Heart left ventricle (tissue), 16 donors: ENCODE results near the gene C6orf47. TPM values are rescaled to one million over a fixed set of nuclear protein-coding genes. Genes with fewer than 3 reads are reported as not detected.

Source experiments
- ATAC-seq, 4 donors: fragments of 200-7000 bp; cut with Tn5 transposase; one replicate each; pipeline ENCODE4 v1.9.1; 2020 to 2022; ENCODE audit warnings: moderate library complexity in 4 of 4, mild to moderate bottlenecking in 3 of 4, moderate number of reproducible peaks in 1 of 4
- DNase-seq, 5 donors: peaks; one replicate each; pipeline ENCODE4 v3.0.0-alpha.2; 2020
- H3K27ac ChIP-seq, 12 donors: fragments of 200-600 bp; sonication (generic) in 4 of 12; one replicate each; pipeline versions ENCODE4 v1.5.0 to v1.8.0; 2016 to 2022; ENCODE audit warnings: mild to moderate bottlenecking in 2 of 12
- H3K27me3 ChIP-seq, 9 donors: fragments of 200-600 bp; sonication (generic) in 2 of 9; one replicate each; pipeline versions ENCODE4 v1.5.1 to v1.8.0; 2016 to 2022; ENCODE audit warnings: mild to moderate bottlenecking in 3 of 9
- H3K36me3 ChIP-seq, 9 donors: fragments of 200-600 bp; sonication (generic) in 2 of 9; one replicate each; pipeline versions ENCODE4 v1.5.0 to v1.8.0; 2018 to 2022; ENCODE audit warnings: mild to moderate bottlenecking in 2 of 9
- H3K4me1 ChIP-seq, 12 donors: fragments of 200-600 bp; sonication (generic) in 4 of 12; one replicate each; pipeline versions ENCODE4 v1.5.0 to v1.8.0; 2016 to 2022; ENCODE audit warnings: mild to moderate bottlenecking in 3 of 12
- H3K4me3 ChIP-seq, 12 donors: fragments of 200-600 bp; sonication (generic) in 4 of 12; one replicate each; pipeline versions ENCODE4 v1.5.0 to v1.8.0; 2017 to 2022; ENCODE audit warnings: mild to moderate bottlenecking in 9 of 12, moderate library complexity in 4 of 12
- H3K9me3 ChIP-seq, 12 donors: fragments of 200-600 bp; sonication (generic) in 4 of 12; one replicate each; pipeline versions ENCODE4 v1.5.0 to v1.8.0; 2016 to 2022; ENCODE audit warnings: mild to moderate bottlenecking in 1 of 12
- POLR2A ChIP-seq, 2 donors: fragments of 450-650 bp; IDR thresholded peaks; one replicate each; pipeline ENCODE4 v1.6.1; 2017; ENCODE audit warnings: antibody characterized with exemption in 2 of 2, mild to moderate bottlenecking in 2 of 2, moderate library complexity in 2 of 2
- WGBS, 4 donors: extraction: QIAGEN DNeasy Blood & Tissue Kit in 2 of 4; methylation state at CpG; one replicate each; pipeline versions ENCODE4 v1.1.5 to v1.1.7; 2013 to 2018; 5-methylcytosine and 5-hydroxymethylcytosine counted together
- intact Hi-C, 10 donors: fragments of 100-400 bp; cut with DNase I; formaldehyde crosslinking; loops; one replicate each; pipeline versions ENCODE4 v1.11.1 to v1.14.2; 2022
- polyA plus RNA-seq, 2 donors: library from polyadenylated mRNA; stranded (reverse); fragments of 200-250 nt; gene quantifications; one replicate each; pipeline ENCODE4 v1.2.3, GENCODE V29; 2013
- total RNA-seq, 9 donors: library from RNA; depleted of rRNA in 2 of 9; stranded (reverse); fragments of >200 nt in 2 of 9; fragmentation: NEBNext Ultra II Directional in 3 of 9; extraction: Animal tissue kit (Norgen Biotek cat#: 25700) in 3 of 9; gene quantifications; one replicate each; pipeline versions ENCODE4 v1.1.0 to v1.2.4, GENCODE V29; 2016 to 2023
- TF ChIP-seq, protein P1 (sequence below), 12 donors: fragments of 200-600 bp; sonication (generic) in 4 of 12; IDR thresholded peaks; one replicate each; pipeline versions ENCODE4 v1.5.0 to v1.8.0; 2018 to 2022; ENCODE audit warnings: antibody characterized with exemption in 12 of 12, mild to moderate bottlenecking in 5 of 12
- donor health status: ischemic (EF 13 %, LVEDD 7.1; RV severe dilation, severe dysfunction).
- donor health status: healthy with polysubstance abuse.
- donor health status: DM: no; HTN: yes; CAD: no.
- donor health status: DM: no; HTN: no; CAD: no.
- donor health status: ischemic (EF 25% LVEDD 6.9; RV normal size, moderate dysfunction).
- donor health status: ischemic (EF 25% LVEDD 5.7; RV mildly dilated, moderate dysfunction).
- donor health status: healthy.
- donor health status: DM: yes; HTN: yes; CAD: no.
- donor health status: ischemic (EF 35%, LVEDD 5.7; RV mildly dilated, moderate dysfunction).
- donor health status: nonischemic (EF 11% LVEDD 7.7; RV severe dilation, severe dysfunction).
- donor health status: DM: yes; HTN: yes; CAD: no.
- donor health status: PGD.
- donor health status: ischemic (EF 29% LVEDD 5.4; RV normal size, mild dysfunction).
- donor health status: nonischemic (EF 23%, LVEDD 6.1; RV moderate dilation, normal function).

The C6orf47 gene
- total and polyA plus RNA-seq, 11 donors: 16.5 to 30.9 (median 20.0) TPM

DNA sequence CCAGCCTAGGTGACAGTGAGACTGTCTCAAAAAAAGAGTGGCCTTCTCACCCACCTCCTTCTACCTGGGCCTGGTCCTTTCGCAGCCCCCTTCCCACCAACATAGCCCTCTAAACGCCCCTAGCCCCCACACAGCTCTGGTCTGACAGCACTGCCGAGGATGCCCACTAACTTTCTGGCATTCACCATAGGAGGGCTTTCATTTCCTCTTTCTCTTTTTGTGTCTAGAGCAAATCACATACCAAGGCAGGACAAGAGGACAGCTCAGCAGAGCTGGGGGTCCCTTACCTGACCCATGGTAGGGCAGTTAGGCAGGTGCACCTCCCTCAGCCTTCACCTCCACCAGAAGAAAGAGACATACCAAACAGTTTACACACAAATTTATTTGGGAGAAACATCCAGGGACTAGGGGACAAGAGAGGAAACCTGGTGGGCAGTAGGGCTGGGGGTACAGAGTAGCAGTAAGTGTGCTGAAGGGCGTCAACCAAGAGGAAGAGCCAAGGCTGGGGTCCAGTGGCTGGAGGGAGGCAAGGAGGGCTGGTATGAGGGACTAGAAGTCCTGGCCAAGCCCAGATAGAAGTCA, 15.8 kb upstream of the C6orf47 start:
- intact Hi-C loops: loop anchor here in 1 of 10 donors (5.0 kb wide), 1 partner anchor 201 kb away; the partner anchor contains the start of gene SLC44A4

DNA sequence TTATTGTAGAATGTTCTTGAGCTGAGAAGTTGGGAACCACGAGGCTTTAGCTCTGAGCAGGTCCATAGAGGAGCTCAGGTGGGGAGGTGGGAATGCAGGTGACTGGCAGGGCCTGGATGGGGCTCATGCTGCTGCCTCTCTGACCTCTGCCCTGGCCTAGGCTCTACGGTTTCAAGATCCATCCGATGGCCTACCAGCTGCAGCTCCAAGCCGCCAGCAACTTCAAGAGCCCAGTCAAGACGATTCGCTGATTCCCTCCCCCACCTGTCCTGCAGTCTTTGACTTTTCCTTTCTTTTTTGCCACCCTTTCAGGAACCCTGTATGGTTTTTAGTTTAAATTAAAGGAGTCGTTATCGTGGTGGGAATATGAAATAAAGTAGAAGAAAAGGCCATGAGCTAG, 9.1 kb upstream of the C6orf47 start, which contains the start of gene LY6G5B:
TSS of gene LY6G5B (plus strand) at position 301 of the 400 bp plus-strand sequence. CDS start 975 bp downstream, outside the sequence.
- Histone ChIP-seq H3K9me3 (no peaks in the 10 kb centered on the region), H3K27ac (no peak within 1 kb of the TSS), H3K4me3 (no peak within 1 kb of the TSS), H3K4me1 (peaks cover 0 to 28% (median 14%) of the 10 kb centered on the region in 12 donors), H3K27me3 (no peaks in the 10 kb centered on the region), H3K36me3 (peaks cover 7 to 73% (median 69%) of the 10 kb centered on the region in 9 donors)
- no peak for DNase-seq
- 84 to 95% (median 88%) methylated on average over 8 of the region's 8 CpGs for WGBS, 4 donors
- intact Hi-C loops: loop anchor here in 3 of 10 donors (5.0 to 10.0 kb wide), 3 partner anchors 163 to 505 kb away; partner anchors contain the start of genes AGPAT1 (in 2 of the 3), RNF5 (in 2 of the 3), NELFE (in 1 of the 3) and SKIC2 (in 1 of the 3)
- no peak for ATAC-seq
- TF ChIP-seq POLR2A (IDR thresholded peaks at IDR 0.05): no peak
- TF ChIP-seq, protein P1, sequence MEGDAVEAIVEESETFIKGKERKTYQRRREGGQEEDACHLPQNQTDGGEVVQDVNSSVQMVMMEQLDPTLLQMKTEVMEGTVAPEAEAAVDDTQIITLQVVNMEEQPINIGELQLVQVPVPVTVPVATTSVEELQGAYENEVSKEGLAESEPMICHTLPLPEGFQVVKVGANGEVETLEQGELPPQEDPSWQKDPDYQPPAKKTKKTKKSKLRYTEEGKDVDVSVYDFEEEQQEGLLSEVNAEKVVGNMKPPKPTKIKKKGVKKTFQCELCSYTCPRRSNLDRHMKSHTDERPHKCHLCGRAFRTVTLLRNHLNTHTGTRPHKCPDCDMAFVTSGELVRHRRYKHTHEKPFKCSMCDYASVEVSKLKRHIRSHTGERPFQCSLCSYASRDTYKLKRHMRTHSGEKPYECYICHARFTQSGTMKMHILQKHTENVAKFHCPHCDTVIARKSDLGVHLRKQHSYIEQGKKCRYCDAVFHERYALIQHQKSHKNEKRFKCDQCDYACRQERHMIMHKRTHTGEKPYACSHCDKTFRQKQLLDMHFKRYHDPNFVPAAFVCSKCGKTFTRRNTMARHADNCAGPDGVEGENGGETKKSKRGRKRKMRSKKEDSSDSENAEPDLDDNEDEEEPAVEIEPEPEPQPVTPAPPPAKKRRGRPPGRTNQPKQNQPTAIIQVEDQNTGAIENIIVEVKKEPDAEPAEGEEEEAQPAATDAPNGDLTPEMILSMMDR (IDR thresholded peaks at IDR 0.05): no peak

More for the DNA sequence above, 15.8 kb upstream of the C6orf47 start:
- H3K4me1 ChIP-seq: peaks cover 0 to 14% (median 11%) of the 10 kb centered on the region in 12 donors
- no peak for ATAC-seq
- H3K36me3 ChIP-seq: peaks cover 0 to 37% (median 23%) of the 10 kb centered on the region in 9 donors
- H3K27me3 ChIP-seq: no peaks in the 10 kb centered on the region
- no peak for DNase-seq
- no peaks in the 10 kb centered on the region for H3K9me3 ChIP-seq
- no peak overlapping the region for H3K4me3 ChIP-seq
- no peak overlapping the region for H3K27ac ChIP-seq
- no peak for TF ChIP-seq POLR2A (IDR thresholded peaks at IDR 0.05)
- TF ChIP-seq, protein P1 (IDR thresholded peaks at IDR 0.05): no peak
- WGBS, 4 donors: 81 to 90% (median 84%) methylated on average over 4 of the region's 4 CpGs

DNA sequence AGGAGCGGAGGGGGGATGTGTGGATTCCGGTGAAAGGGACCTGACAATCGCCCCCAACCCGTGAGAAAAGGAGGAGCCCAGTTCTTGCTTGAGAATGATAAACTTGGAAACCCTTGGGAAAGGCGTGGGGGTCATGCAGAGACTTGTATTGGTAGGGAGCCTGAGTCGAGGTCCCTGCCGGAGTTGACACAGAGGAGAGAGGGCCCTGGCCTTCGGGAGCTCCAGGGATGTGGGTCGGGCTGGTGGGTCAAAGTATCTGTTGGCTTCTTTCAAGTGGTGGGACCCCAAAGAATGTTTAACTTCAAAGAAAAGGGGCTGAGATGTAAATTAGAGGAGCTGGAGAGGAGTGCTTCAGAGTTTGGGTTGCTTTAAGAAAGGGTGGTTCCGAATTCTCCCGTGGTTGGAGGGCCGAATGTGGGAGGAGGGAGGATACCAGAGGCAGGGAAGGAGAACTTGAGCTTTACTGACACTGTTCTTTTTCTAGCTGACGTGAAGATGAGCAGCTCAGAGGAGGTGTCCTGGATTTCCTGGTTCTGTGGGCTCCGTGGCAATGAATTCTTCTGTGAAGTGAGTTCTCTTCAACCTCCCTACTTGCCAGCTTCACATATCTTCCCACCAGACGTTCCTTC, 5.9 kb upstream of the C6orf47 start:
- no peak for DNase-seq
- peak overlapping the region; percentile 83 to 97 (median 94) for H3K27ac ChIP-seq
- H3K9me3 ChIP-seq: no peaks in the 10 kb centered on the region
- H3K27me3 ChIP-seq: no peaks in the 10 kb centered on the region
- ATAC-seq: no peak
- peaks cover 9 to 53% (median 32%) of the 10 kb centered on the region in 12 donors for H3K4me1 ChIP-seq
- peak overlapping the region; percentile 64 to 95 (median 83) for H3K4me3 ChIP-seq
- TF ChIP-seq, protein P1 (IDR thresholded peaks at IDR 0.05): no peak
- TF ChIP-seq POLR2A (IDR thresholded peaks at IDR 0.05): no peak
- WGBS, 4 donors: 2 to 4% (median 3%) methylated on average over 15 of the region's 15 CpGs
- intact Hi-C loops: loop anchor here in 3 of 10 donors (5.0 to 10.0 kb wide), 3 partner anchors 166 to 508 kb away; partner anchors contain the start of genes AGPAT1 (in 2 of the 3), RNF5 (in 2 of the 3), NELFE (in 1 of the 3) and SKIC2 (in 1 of the 3)
- H3K36me3 ChIP-seq: peaks cover 7 to 72% (median 65%) of the 10 kb centered on the region in 9 donors
